HCT116 (cell line): ENCODE data around the gene KCTD1. TPM values are rescaled to one million over a fixed set of nuclear protein-coding genes. Genes with fewer than 3 reads are reported as not detected.

Source experiments
- ATAC-seq: fragments of 200-7000 bp; cut with Tn5 transposase; 2 replicates; pipeline ENCODE4 v1.9.1; 2020; ENCODE audit warnings: mild to moderate bottlenecking, moderate library complexity
- BruUV-seq: library from RNA; stranded (reverse); fragments of 400-500 nt; replicated peaks from 2 replicates; lab custom pipeline; 2021; lab: Mats Ljungman, UMichigan
- CTCF ChIA-PET: fragments of 300-600 bp; sonication (Branson Sonifier 250); formaldehyde crosslinking; loops from one replicate; lab custom pipeline; 2021; ENCODE audit warnings: antibody characterized with exemption; lab: Charles Lee
- POLR2A ChIA-PET: fragments of 300-600, 350-600 bp; sonication (Branson Sonifier 250); formaldehyde crosslinking; loops from one replicate; lab custom pipeline; 2021; ENCODE audit warnings: antibody characterized with exemption; lab: Charles Lee
- RAD21 ChIA-PET, 2 experiments: fragments of 300-600 bp; sonication (Branson Sonifier 250); formaldehyde crosslinking; loops; one replicate each; lab custom pipeline; 2023; ENCODE audit warnings: low total read pairs in 2 of 2; ENCODE audit not compliant: uncharacterized antibody in 2 of 2, unreplicated experiment in 2 of 2, low non-redundant PET in 1 of 2; lab: Charles Lee
- DNase-seq: peaks from one replicate; pipeline ENCODE4 v3.0.0-alpha.2; 2010; ENCODE audit warnings: low read depth, low spot score
- H2AFZ ChIP-seq: fragments of 200-600 bp; shearing (Covaris generic), sonication (generic); 2 replicates; pipeline ENCODE4 v1.6.1; 2017; ENCODE audit warnings: low read depth, mixed run types, mixed read lengths, antibody characterized with exemption, low read length; ENCODE audit not compliant: poor library complexity, severe bottlenecking
- H3K27ac ChIP-seq: 2 replicates; pipeline ENCODE4 v1.5.1; 2012; ENCODE audit warnings: low read depth, low read length
- H3K27me3 ChIP-seq: fragments of 200-600 bp; sonication (generic); 2 replicates; pipeline ENCODE4 v1.6.1; 2016; ENCODE audit warnings: mixed run types, low read length, mixed read lengths; ENCODE audit not compliant: insufficient read depth
- H3K36me3 ChIP-seq, 2 experiments: fragments of 200-500 bp in 1 of 2; fragments of 200-600 bp in 1 of 2; sonication (Bioruptor generic) in 1 of 2; sonication (generic) in 1 of 2; 2 replicates each; pipeline versions ENCODE4 v1.5.1 to v1.6.1; 2014 to 2016; ENCODE audit warnings: low read length in 2 of 2, inconsistent platforms in 1 of 2, mixed read lengths in 1 of 2, mixed run types in 1 of 2; ENCODE audit not compliant: insufficient read depth in 2 of 2, control insufficient read depth in 1 of 2
- H3K4me1 ChIP-seq, 2 experiments: fragments of 200-600 bp in 1 of 2; sonication (generic) in 1 of 2; 2 replicates each; pipeline versions ENCODE4 v1.5.1 to v1.6.1; 2012 to 2017; ENCODE audit warnings: low read length in 2 of 2, inconsistent platforms in 1 of 2, mild to moderate bottlenecking in 1 of 2, mixed read lengths in 1 of 2, mixed run types in 1 of 2, moderate library complexity in 1 of 2; ENCODE audit not compliant: insufficient read depth in 2 of 2, control insufficient read depth in 1 of 2
- H3K4me2 ChIP-seq: fragments of 200-600 bp; sonication (generic); 2 replicates; pipeline ENCODE4 v1.6.1; 2017; ENCODE audit warnings: mixed run types, low read length, mixed read lengths
- H3K4me3 ChIP-seq, 2 experiments: fragments of 200-600 bp in 1 of 2; sonication (generic) in 1 of 2; replicated peaks in 1 of 2; 2 replicates each; pipeline ENCODE4 v1.5.1; 2011 to 2016; ENCODE audit warnings: low read length in 2 of 2, control low read depth in 1 of 2, low read depth in 1 of 2, mild to moderate bottlenecking in 1 of 2, mixed read lengths in 1 of 2, mixed run types in 1 of 2
- H3K79me2 ChIP-seq: fragments of 200-600 bp; sonication (generic); 2 replicates; pipeline ENCODE4 v1.6.1; 2017; ENCODE audit warnings: mild to moderate bottlenecking, mixed run types, low read length, moderate library complexity, mixed read lengths; ENCODE audit not compliant: insufficient read depth
- H3K9ac ChIP-seq: fragments of 200-600 bp; sonication (generic); 2 replicates; pipeline ENCODE4 v1.6.1; 2016; ENCODE audit warnings: low read length, mixed read lengths
- H3K9me2 ChIP-seq: fragments of 200-600 bp; sonication (generic), shearing (Covaris generic); 2 replicates; pipeline ENCODE4 v1.6.1; 2017; ENCODE audit warnings: mixed run types, mild to moderate bottlenecking, moderate library complexity; ENCODE audit not compliant: insufficient read depth
- H3K9me3 ChIP-seq, 2 experiments: fragments of 200-500 bp in 1 of 2; fragments of 200-600 bp in 1 of 2; sonication (Bioruptor generic) in 1 of 2; sonication (generic) in 1 of 2; 2 replicates each; pipeline ENCODE4 v1.6.1; 2014 to 2017; ENCODE audit warnings: low read length in 2 of 2, mixed read lengths in 2 of 2, inconsistent platforms in 1 of 2, low read depth in 1 of 2, mild to moderate bottlenecking in 1 of 2, mixed run types in 1 of 2, moderate library complexity in 1 of 2; ENCODE audit not compliant: control insufficient read depth in 1 of 2, insufficient read depth in 1 of 2
- H4K20me1 ChIP-seq: fragments of 200-600 bp; sonication (generic), shearing (Covaris generic); 2 replicates; pipeline ENCODE4 v1.6.1; 2017; ENCODE audit warnings: mixed run types, mild to moderate bottlenecking, moderate library complexity; ENCODE audit not compliant: insufficient read depth
- ATF3 ChIP-seq: IDR thresholded peaks from 2 replicates; pipeline ENCODE4 v1.6.1; 2012
- CBX3 ChIP-seq: IDR thresholded peaks from 2 replicates; pipeline ENCODE4 v1.6.1; 2012; ENCODE audit warnings: low read depth
- CTCF ChIP-seq, 3 experiments: fragments of 200-600 bp in 1 of 3; sonication (generic) in 1 of 3; IDR thresholded peaks in 2 of 3; conservative IDR thresholded peaks in 1 of 3; 2 replicates each; pipeline ENCODE4 v1.5.1; 2012 to 2017; ENCODE audit warnings: low read depth in 2 of 3, low read length in 2 of 3, antibody characterized with exemption in 1 of 3, borderline replicate concordance in 1 of 3, control low read depth in 1 of 3, mild to moderate bottlenecking in 1 of 3, mixed read lengths in 1 of 3, mixed run types in 1 of 3, moderate library complexity in 1 of 3; ENCODE audit not compliant: insufficient read depth in 1 of 3
- ELF1 ChIP-seq: IDR thresholded peaks from 2 replicates; pipeline ENCODE4 v1.6.1; 2012; ENCODE audit warnings: low read depth, borderline replicate concordance
- MAX ChIP-seq: IDR thresholded peaks from 2 replicates; pipeline ENCODE4 v1.6.1; 2012
- REST ChIP-seq: IDR thresholded peaks from 2 replicates; pipeline ENCODE4 v1.6.1; 2012; ENCODE audit warnings: low read depth
- SIN3A ChIP-seq: IDR thresholded peaks from 2 replicates; pipeline ENCODE4 v1.6.1; 2012; ENCODE audit warnings: low read depth
- intact Hi-C: fragments of 100-400 bp; cut with micrococcal nuclease; formaldehyde crosslinking; loops from 2 replicates; pipeline ENCODE4 v1.10.0; 2022
- total RNA-seq: library from RNA; stranded (reverse); gene quantifications from one replicate; pipeline ENCODE4 v1.2.1, GENCODE V29; 2021; ENCODE audit not compliant: unreplicated experiment

The KCTD1 gene
- total RNA-seq, 1 experiment from 2014 or later, result 16.8 TPM

GRCh38 chr18:26561769-26562168 is 13.4 kb upstream of the KCTD1 start:
- DNase-seq (no peak), ATAC-seq (no peak)
- H3K9me3 ChIP-seq, result no peaks in the 10 kb centered on the region
- H3K27ac ChIP-seq, result no peak overlapping the region
- ChIA-PET CTCF (no interaction called here), RAD21 (no interaction called here), POLR2A (no interaction called here)
- BruUV-seq, result no TSS peak
- no peak overlapping the region for H3K4me2 ChIP-seq
- no peak overlapping the region for H3K4me3 ChIP-seq
- no peak overlapping the region for H3K9ac ChIP-seq
- H3K79me2 ChIP-seq, result no peaks in the 10 kb centered on the region
- peaks cover 4 to 15% of the 10 kb centered on the region in 2 experiments; a peak in 2 of 4 replicates for H3K4me1 ChIP-seq
- H3K27me3 ChIP-seq, result no peaks in the 10 kb centered on the region
- no peaks in the 10 kb centered on the region for H3K9me2 ChIP-seq
- no peak overlapping the region for H2AFZ ChIP-seq
- intact Hi-C loops, result no loop called here
- TF ChIP-seq REST (no peak), ELF1 (no peak), CBX3 (no peak), CTCF (IDR thresholded peaks at IDR 0.05 in 2 of 3, conservative IDR thresholded peaks at IDR 0.05 in 1 of 3; ENCODE audit: borderline replicate concordance in 1 of 3, insufficient read depth in 1 of 3, low read depth in 2 of 3, low read length in 2 of 3) (no peak), MAX (no peak), ATF3 (no peak), SIN3A (no peak)
- TF ChIP-seq, all 23 proteins: peak for 0
- H3K36me3 ChIP-seq, result no peaks in the 10 kb centered on the region
- no peaks in the 10 kb centered on the region for H4K20me1 ChIP-seq
